Measurements from ENCODE around the gene ASB15.
"Not testable (repeated sequence)": the region's sequence is repeated elsewhere in the genome, so short reads cannot be mapped to it uniquely, and the experiment has no call there.

Gene ASB15

GRCh38 chr7:123601530-123601929 lies at the start of gene ASB15:
Gene ASB15 (plus strand): TSS chr7:123601821. CDS start chr7:123614503, 12,682 bp downstream.
- DNase-seq = no peak

DNA sequence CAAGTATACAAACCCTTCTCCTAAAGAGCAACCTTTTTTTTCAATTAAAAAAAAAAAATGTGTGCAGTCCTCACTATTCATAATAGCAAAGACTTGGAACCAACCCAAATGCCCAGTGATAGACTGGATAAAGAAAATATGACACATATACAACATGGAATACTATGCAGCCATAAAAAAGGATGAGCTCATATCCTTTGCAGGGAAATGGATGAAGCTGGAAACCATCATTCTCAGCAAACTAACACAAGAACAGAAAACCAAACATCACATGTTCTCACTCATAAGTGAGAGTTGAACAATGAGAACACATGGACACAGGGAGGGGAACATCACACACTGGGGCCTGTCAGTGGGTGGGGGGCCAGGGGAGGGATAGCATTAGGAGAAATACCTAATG lies 49.5 kb upstream of the ASB15 start:
- DNase-seq = not testable (repeated sequence)

GRCh38 chr7:123552641-123553040 lies 49.0 kb upstream of the ASB15 start:
- no peak for DNase-seq

- no peak for DNase-seq
Observed at GRCh38 chr7:123553159-123553558, 48.5 kb upstream of the ASB15 start.

GRCh38 chr7:123555484-123555883 lies 46.1 kb upstream of the ASB15 start:
- no peak for DNase-seq

- no peak for DNase-seq
Observed at GRCh38 chr7:123557016-123557397, 44.6 kb upstream of the ASB15 start.

DNA sequence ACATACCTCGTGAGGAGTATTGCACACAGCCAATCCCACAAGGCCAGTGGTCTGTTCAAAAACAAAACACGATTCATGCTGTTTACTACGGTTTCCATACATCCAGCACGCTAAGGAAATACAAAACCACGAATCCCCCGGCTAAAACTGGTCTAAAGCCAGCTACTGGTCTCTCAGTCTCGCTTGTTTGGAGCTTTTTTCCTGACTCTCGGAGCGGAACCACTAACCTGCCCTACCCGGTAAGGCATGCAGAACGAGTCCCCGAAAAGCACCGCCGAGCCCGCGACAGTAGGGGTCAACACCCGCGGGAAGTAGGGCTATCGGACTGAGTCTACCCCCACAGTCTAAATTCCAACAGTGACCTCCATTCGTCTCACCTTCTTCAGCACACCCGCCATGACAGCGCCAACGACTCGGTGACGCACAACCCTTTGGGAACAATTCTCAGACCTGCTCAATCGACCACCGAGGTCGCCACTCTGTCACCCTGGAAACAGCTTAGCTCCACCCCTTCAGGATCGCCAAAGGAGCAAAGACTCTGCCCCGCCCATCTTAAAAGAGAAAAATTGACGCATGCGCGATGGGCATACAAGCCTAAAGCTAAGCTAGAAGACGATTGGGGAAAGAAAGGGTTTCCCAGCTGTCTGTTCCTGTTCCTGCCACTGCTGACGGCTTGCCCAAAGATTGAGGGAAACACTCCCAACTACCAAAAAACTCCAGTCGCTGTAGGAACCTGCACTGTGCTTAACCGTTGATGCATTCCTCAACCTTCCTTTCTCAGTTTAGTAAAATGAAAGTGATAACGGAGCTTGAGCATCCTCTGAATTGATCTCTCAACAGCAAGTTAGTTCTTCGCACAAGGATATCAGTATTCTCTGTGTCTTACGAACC lies 44.0 kb upstream of the ASB15 start, which contains the start of gene NDUFA5:
Gene NDUFA5, minus strand, starts transcription at position 421 of the 891 bp plus-strand sequence. Its CDS starts 23 bp downstream, at position 398.
- DNase-seq = peak; percentile 98 to 99

- no peak for DNase-seq
Observed at GRCh38 chr7:123558289-123558874, 43.2 kb upstream of the ASB15 start.

- no peak for DNase-seq
Observed at GRCh38 chr7:123562121-123562520, 39.5 kb upstream of the ASB15 start.

- no peak for DNase-seq
Observed at GRCh38 chr7:123569352-123570010, 32.1 kb upstream of the ASB15 start.

DNA sequence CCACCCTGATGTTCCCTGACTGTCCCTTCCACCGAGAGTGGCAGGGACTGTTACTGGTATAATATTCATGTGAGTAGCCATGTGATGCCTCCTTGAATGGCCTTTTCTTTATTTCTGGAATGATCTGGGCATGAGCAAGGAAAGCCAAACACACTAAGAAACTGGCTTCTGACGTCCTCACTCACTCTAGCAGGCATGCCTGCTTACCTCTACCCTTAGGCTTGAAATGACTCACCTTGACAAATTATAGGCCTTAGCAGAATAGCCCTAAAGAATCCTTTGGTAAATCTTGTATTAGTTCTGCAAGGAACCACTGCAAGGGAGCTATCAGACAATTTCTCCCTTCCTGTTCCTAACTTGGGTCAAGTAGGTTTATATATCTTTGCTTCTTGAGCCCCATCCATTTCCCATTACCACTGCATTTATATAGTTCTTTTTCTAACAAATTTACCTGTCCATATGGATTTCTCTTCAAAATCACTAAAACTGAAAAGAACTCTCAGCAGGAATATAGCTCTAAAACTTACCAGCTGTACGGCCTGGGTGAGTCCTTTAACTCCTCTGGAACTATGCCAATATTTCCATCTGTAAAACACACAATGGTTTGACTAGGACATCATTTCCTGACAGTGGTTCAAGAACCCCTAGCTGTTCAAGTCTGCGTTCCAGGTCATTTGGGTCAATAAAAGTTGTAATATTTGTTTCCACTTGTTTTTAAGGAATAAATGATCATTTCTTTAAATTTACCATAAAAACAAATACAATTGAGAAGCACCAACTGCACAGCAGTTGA lies 31.0 kb upstream of the ASB15 start:
- no peak for DNase-seq

GRCh38 chr7:123571187-123571586 lies 30.4 kb upstream of the ASB15 start:
- DNase-seq = no peak

DNA sequence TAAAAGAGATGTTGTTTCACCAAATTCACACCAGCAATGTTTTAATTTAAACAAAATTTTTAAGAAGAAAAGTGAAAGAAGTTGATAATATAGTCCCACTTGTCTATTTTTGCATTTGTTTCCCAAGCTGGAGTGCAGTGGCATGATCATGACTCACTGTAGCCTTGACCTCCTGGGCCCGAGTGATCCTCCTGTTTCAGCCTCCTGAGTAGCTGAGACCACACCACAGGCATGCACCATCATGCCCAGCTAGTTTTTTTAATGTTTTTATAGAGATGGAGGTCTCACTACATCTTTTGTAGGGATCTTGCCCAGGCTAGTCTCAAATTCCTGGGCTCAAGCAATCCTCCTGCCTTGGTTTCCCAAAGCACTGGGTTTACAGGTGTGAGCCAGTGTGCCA lies 29.9 kb upstream of the ASB15 start:
- no peak for DNase-seq

- DNase-seq = no peak
Observed at GRCh38 chr7:123573341-123573740, 28.3 kb upstream of the ASB15 start.

GRCh38 chr7:123573896-123574467 lies 27.6 kb upstream of the ASB15 start:
- DNase-seq = no peak

DNA sequence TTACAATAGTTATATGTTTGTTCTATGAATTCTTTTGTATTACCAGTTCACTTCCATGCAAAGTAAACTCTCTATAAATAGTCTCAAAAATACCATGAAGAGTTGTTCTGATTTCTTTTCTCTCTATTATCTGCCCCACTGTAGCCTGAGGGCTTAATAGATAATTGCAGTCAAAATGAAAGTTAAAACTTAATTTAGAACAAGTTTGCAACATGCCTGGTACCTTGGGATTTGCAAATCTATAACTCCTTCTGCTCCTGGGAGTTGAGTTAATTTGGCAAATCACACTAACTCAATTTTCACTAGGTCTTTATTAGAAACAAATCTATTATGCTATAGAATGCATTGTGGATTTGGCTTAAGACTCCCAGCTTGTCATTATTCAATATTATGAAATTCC lies 22.2 kb upstream of the ASB15 start:
- DNase-seq = no peak

DNA sequence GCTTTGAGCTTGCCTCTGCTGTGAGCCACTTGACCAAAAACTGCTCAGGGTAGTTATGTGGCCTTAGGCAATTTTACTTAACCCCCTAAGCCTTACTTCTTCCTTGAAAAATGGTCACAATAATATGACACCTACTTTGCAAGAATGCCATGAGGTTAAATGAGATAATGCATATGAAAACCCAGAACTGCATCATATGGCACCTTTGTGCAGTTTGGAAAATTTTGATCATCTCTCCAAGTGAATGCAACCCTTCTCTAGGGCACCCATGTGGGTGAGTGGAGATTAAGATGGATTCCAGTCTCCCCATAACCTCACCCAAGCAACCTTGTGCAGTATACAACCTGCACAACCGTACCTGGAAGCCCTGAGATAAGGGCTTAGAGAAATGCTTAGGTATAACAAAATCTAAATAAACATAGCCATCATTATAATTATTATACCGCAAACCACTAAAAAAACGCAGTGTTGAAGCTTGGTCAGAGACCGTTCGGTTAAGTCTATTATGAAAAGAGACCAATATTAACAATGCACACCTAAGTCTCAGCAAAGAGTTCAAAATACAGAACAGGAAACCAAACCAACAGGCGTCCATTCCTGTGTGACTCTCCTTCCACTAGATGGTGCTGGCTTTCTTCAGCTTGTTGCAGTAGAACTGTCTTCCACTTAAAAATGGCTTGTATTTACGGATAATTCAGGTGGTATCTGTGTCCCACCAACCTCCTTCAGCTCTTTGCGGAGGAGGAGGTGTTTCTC lies 21.0 kb upstream of the ASB15 start:
- no peak for DNase-seq

- DNase-seq = no peak
Observed at GRCh38 chr7:123581162-123581459, 20.5 kb upstream of the ASB15 start.

DNA sequence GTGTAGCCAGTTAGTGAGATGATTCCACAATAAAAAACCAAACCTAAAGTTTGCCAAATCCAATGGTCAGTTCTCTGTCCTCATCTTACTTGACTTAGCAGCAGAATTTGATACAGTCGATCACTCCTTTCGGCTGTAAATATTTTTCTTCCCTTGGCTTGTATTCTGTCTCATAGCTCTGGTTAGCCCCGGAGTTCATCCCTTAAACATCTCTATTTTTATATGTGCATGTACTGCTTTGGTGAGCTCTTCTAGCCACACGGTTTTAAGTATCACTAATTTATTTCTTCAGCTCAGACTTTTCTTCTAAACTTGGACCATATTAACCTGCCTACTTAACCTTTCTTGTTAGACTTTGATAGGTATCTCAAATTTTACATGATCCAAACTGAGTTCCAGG lies 17.8 kb upstream of the ASB15 start:
- no peak for DNase-seq

DNA sequence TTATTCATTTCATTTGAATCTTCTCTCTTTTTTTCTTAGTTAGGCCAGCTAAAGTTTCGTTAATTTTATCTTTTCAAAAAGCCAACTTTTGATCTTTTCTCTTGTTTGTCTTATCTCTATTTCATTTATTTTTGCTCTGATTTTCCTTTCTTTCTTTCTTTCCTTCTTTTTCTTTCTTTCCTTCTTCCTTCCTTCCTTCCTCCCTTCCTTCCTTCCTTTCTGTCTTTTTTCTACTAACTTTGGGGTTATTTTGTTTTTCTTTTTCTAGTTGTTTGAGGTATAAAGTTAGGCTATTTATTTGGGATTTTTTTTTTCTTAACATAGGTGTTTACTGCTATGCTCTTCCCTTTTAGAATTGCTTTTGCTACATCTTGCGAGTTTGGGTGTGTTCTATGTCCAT lies 13.2 kb upstream of the ASB15 start:
- no peak for DNase-seq

DNA sequence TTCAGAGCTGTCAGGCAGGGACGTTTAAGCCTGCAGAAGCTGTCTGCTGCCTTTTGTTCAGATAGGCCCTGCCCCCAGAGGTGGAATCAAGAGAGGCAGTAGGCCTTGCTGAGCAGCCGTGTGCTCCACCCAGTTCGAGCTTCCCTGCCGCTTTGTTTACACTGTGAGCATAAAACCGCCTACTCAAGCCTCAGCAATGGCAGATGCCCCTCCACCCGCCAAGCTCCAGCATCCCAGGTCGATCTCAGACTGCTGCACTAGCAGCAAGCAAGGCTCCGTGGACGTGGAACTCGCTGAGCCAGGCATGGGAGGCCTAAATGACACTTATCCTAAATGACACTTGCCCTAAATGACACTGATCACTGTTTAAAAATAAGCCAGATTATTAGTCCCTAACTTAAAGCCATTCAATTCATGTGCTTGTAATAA lies 6.8 kb upstream of the ASB15 start:
- DNase-seq = no peak

DNA sequence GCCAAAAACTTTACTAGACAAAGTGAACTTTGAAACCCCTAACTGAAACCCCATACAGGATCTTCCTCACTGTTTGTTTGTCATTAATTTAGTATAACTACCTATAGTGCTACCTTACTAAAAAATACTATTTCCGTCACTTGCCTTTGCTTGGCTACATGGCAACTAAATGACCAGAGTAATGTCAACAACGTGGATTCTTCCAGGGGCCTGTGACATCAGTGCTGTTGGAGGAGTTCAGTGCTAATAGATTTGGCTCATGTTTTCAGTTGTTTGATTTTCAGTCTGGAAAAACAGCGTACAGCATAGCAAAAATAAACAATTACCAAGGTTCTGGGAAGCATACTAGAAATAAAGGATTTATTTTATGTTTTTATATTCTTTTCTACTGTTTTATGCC lies 3.0 kb upstream of the ASB15 start:
- no peak for DNase-seq
